ENCODE measurements around the gene ATXN1. TPM values are rescaled to one million over a fixed set of nuclear protein-coding genes. Genes with fewer than 3 reads are reported as not detected.

ATXN1 gene
- total and polyA plus RNA-seq, 2 of the 8 experiments (the other 6 are each of a cell fraction or from before 2014, with no cell fraction given), result 1.6 to 4.0 TPM

GRCh38 chr6:16522937-16523336, 238.3 kb downstream of the ATXN1 start:
- Histone ChIP-seq H2BK12ac (ENCODE audit: low read depth, low read length) (no peak overlapping the region), H3K9me3 (ENCODE audit: insufficient read depth in 2 of 2, low read depth in 1 of 2, low read length in 1 of 2) (no peaks in the 10 kb centered on the region), H3K4ac (replicated peaks; ENCODE audit: insufficient read length, low read depth, low read length) (no peak overlapping the region), H3K27me3 (replicated peaks in 1 of 4; ENCODE audit: control insufficient read depth in 3 of 4, extremely low read depth in 1 of 4, insufficient read depth in 3 of 4, low read length in 3 of 4) (no peaks in the 10 kb centered on the region), H3K23ac (ENCODE audit: insufficient read length) (no peak overlapping the region), H3K27ac (ENCODE audit: low read depth, low read length) (no peak overlapping the region), H4K20me1 (replicated peaks in 1 of 2; ENCODE audit: control insufficient read depth in 1 of 2, insufficient read depth in 2 of 2, low read length in 2 of 2) (no peaks in the 10 kb centered on the region), H2AFZ (ENCODE audit: low read length) (no peak overlapping the region), H4K5ac (ENCODE audit: insufficient read length, low read depth, low read length) (no peak overlapping the region), H3K4me2 (ENCODE audit: insufficient read depth in 1 of 2, low read depth in 2 of 2, low read length in 2 of 2) (no peak overlapping the region), H3K4me3 (ENCODE audit: extremely low read depth in 1 of 4, insufficient read depth in 2 of 4, low read depth in 3 of 4, low read length in 4 of 4) (no peak overlapping the region), H3K14ac (ENCODE audit: insufficient read length) (no peak overlapping the region), H2AK5ac (ENCODE audit: low read depth, low read length) (no peak overlapping the region), H3K9ac (replicated peaks in 1 of 4; ENCODE audit: extremely low read depth in 1 of 4, low read depth in 3 of 4, low read length in 3 of 4) (no peak overlapping the region), H2BK5ac (ENCODE audit: low read depth, low read length) (no peak overlapping the region), H3K23me2 (ENCODE audit: low read depth, low read length) (no peaks in the 10 kb centered on the region), H3K79me2 (ENCODE audit: control insufficient read depth in 1 of 2, insufficient read depth in 2 of 2, low read length in 2 of 2) (no peaks in the 10 kb centered on the region), H3K36me3 (ENCODE audit: control insufficient read depth in 2 of 4, insufficient read depth in 4 of 4, low read length in 3 of 4) (no peaks in the 10 kb centered on the region), H2BK20ac (ENCODE audit: low read length) (no peak overlapping the region), H3K4me1 (replicated peaks in 1 of 4; ENCODE audit: control insufficient read depth in 3 of 4, insufficient read depth in 4 of 4, low read length in 3 of 4) (peaks cover 2 to 8% (median 6%) of the 10 kb centered on the region in 4 experiments; a peak in 5 of 7 replicates), H3K18ac (ENCODE audit: extremely low read depth, low read length) (no peak overlapping the region), H2BK15ac (ENCODE audit: low read length) (no peak overlapping the region), H2BK120ac (replicated peaks; ENCODE audit: low read depth, low read length) (no peak overlapping the region), H3K56ac (replicated peaks; ENCODE audit: insufficient read length, low read depth, low read length) (no peak overlapping the region), H3K79me1 (ENCODE audit: low read depth, low read length) (no peaks in the 10 kb centered on the region), H4K8ac (ENCODE audit: extremely low read depth, insufficient read depth, low read length) (no peak overlapping the region), H4K91ac (replicated peaks; ENCODE audit: insufficient read length, low read length) (no peak overlapping the region)
- no peak for DNase-seq (ENCODE audit: low read depth in 1 of 2, low spot score in 2 of 2)
- no peak for FAIRE-seq
- WGBS, 2 experiments (ENCODE audit: extremely low coverage in 1 of 2, insufficient coverage in 1 of 2, insufficient read length in 1 of 2, insufficient replicate concordance in 2 of 2, low coverage in 1 of 2, low lambda C conversion rate in 2 of 2, missing lambda C conversion rate in 1 of 2), result 88% methylated on average over 6 of the region's 6 CpGs; no CpG with 5 or more reads in 1 of the 2 experiments
- ChIA-PET CTCF (ENCODE audit: partially characterized antibody) (interaction anchor here (0.9 to 6.1 kb wide), 4 partner anchors 11 to 253 kb away, joined by 3 to 33 read pairs (median 3); no protein-coding TSS in a partner anchor), POLR2A (ENCODE audit: partially characterized antibody) (no interaction called here)
- TF ChIP-seq KDM4A (IDR thresholded peaks at IDR 0.05; ENCODE audit: low read depth, low read length, severe bottlenecking) (no peak), KDM1A (IDR thresholded peaks at IDR 0.05; ENCODE audit: borderline replicate concordance, low read length) (0 out of 2 replicates have a peak, but pooled peaks have one; percentile 26), USF2 (IDR thresholded peaks at IDR 0.05; ENCODE audit: low read length) (no peak)
